ENCODE results near the gene WNT2B.
A peak's percentile ranks its signal among the peaks of the same experiment; 100 is the strongest.
"Not testable (repeated sequence)": the region's sequence is repeated elsewhere in the genome, so short reads cannot be mapped to it uniquely, and the experiment has no call there.

The WNT2B gene

GRCh38 chr1:112508278-112509004, at the start of gene WNT2B:
TSS of gene WNT2B (plus strand) at chr1:112508965. CDS start at chr1:112509263, 298 bp downstream.
- no peak for DNase-seq (ENCODE audit: low read depth, low spot score)

GRCh38 chr1:112460615-112461014, 48.1 kb upstream of the WNT2B start:
- no peak for DNase-seq (ENCODE audit: low read depth, low spot score)

DNA sequence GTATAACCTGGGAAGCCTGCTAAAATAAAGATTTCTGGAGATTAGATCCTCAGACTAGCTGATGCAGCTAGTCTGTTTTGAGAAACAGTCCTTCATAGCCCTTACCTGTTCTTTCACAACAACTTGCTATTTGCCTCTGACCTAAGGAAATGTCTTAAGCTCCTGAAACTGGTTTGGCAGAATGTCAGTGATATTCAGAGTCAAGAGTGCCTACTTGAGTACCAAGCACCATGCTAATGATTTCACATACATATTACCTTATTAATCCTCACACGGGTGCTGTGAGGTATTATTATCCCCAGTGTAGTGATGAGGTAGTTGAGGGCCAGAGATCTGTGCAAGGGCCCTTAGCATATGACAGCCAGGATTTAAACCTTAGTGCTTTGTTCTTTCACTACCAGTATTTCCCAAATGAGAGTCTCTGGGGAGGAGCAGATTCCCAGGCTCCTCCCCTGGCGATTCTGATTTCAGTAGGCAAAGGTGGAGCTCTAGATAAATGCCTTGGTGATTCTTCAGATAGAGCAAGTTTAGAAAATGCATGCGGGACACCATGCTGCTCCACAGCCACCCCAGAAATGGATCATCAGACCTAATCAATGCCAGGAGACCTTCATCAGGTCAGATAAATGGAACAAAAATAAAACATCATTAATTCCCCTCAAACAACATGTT, 47.4 kb upstream of the WNT2B start:
- no peak for DNase-seq (ENCODE audit: low read depth, low spot score)

DNA sequence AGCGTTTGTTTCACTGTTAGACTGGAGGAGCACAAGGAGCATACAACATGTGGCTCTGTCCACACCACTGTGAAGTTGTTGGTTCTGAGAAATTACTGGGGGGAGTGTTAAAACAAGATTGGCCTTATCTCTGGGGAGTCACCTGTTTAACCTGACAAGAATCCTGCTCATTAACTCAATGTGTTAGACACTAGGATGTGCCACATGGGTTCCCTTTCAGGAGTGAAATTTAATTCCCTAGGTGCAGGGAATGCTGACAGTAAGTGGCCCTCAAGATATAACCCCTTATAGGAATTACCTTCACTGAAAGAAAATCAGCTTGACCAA, 45.8 kb upstream of the WNT2B start:
- DNase-seq (ENCODE audit: low read depth, low spot score), result no peak

DNA sequence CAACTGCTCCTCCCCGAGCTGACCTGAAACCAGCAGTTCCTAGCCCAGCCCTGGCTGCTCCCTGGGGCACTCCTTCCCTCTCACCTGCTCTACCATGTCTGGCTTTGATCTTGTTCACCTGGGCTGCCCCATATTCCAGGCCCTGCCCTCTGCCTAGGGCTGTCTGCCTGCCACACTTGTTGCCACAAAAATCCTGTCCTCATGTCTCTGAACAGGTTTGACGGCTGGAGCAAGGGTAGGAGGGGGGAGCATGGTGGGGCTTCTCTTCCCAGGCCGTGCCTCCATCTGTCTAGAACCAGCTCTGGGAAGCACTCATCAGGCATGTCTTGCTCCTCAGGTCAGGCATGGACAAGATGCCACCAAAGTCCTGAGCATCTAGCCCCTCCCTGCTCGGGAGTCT, 44.3 kb upstream of the WNT2B start:
- no peak for DNase-seq (ENCODE audit: low read depth, low spot score)

DNA sequence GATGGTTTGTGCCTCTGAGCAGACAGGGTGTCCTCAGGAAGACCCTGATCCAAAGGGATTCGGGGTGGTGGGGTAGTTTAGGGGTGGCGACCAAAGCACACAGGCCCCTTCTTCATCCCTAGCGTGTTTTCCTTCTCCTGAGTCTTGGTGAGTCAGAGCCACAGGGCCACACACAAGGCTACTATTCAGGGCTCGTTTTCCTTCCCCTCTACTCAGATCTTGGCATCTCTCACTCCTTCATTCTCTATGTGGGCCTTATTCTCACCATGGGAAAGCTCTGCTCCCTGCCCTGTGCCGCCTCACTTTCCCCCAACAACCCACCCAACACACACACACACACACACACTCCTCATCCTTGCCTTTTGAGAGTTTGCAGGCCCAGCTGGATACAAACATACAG, 43.6 kb upstream of the WNT2B start:
- peak; percentile 7 for DNase-seq (ENCODE audit: low read depth, low spot score)

DNA sequence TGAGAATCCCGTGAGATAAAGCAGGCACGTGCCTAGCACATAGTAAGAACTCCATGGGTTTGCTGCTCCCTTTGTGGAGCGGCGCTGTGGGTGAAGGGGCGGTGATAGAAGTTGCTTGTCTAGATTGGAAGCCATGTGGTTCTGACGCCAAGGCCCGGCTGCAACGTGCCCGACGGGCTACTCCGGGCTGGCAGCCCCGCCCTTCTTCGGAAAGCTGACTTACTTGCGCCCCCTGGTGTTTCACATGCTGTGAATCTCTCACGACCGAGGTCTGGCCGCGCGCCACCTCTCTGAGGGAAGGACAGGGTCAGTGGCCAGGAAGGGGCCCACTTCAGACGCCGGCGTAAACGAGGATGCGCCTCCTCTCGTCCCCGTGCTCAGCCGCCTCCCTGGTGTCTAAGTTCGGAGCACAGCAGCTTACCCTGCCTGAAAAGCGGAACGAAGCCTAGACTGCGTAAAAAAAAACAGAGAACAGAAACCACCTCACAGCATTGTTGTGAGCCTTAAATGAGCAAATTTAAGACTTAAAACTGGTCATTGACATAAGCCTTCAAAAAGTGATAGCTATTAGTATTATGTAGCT, 42.6 kb upstream of the WNT2B start:
- DNase-seq (ENCODE audit: low read depth, low spot score), result peak; percentile 79

- DNase-seq (ENCODE audit: low read depth, low spot score), result not testable (repeated sequence)
Measured at GRCh38 chr1:112470324-112470723, 38.4 kb upstream of the WNT2B start.

- no peak for DNase-seq (ENCODE audit: low read depth, low spot score)
Measured at GRCh38 chr1:112470966-112471365, 37.8 kb upstream of the WNT2B start.

DNA sequence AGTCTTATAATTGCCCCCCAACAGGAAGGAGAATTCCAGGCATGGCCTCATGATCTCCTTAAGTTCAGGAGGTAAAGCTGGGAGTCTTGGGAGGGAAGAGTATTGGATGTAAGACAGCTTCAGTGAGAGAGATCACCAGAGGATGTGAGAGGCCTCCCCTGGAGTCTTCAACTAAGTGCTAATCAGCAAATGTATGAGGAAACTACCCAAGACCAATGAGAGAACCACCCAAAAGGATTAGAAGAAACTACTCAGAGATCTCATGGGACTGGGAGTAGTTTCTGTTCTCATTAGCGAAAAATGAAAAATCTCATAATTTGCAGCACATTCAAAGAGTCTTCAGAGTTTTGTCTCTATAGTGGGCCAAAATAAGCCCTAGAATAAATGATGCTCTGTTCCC, 36.6 kb upstream of the WNT2B start:
- DNase-seq (ENCODE audit: low read depth, low spot score), result no peak

DNA sequence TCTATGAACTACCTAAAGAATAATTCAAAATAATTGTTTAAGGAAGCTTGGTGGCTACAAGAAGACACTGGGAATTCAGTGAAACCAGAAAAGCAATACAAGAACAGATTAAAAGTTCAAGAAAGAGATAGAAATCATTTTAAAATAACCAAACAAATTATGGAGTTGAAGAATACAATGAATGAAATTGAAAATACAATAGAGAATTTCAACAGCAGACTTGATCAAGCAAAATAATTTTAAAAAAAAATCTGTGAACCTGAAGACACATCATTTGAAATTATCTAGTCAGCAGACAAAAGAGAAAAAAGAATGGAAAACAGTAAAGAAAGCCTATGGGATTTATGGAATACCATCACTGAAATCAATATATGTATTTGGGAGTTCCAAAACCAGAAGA, 31.2 kb upstream of the WNT2B start:
- no peak for DNase-seq (ENCODE audit: low read depth, low spot score)

GRCh38 chr1:112478314-112478713, 30.5 kb upstream of the WNT2B start:
- DNase-seq (ENCODE audit: low read depth, low spot score), result no peak

DNA sequence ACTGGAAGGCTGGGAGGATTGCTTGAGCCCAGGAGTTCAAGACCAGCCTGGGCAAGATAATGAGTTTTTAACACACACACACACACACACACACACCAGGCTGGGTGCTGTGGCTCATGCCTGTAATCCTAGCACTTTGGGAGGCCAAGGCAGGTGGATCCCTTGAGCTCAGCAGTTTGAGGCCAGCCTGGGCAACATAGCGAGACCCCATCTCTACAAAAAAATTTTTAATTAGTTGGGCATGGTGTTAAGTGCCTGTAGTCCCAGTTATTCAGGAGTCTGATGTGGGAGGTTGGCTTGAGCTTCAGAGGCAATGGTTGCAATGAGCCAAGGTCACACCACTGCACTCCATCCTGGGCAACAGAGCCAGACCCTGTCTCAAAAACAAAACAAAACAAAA, 22.7 kb upstream of the WNT2B start:
- not testable (repeated sequence) for DNase-seq (ENCODE audit: low read depth, low spot score)

DNA sequence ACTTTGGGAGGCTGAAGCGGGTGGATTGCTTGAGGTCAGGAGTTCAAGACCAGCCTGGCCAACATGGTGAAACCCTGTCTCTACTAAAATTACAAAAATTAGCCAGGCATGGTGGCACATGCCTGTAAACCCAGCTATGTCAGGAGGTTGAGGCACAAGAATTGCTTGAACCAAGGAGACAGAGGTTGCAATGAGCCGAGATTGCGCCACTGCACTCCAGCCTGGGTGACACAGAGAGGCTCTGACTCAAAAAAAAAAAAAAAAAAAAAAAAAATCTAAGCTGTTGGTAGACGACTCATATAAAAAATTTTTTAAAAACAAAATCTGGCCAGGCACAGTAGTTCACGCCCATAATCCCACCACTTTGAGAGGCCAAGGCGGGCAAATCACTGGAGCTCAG, 21.1 kb upstream of the WNT2B start:
- DNase-seq (ENCODE audit: low read depth, low spot score), result not testable (repeated sequence)

DNA sequence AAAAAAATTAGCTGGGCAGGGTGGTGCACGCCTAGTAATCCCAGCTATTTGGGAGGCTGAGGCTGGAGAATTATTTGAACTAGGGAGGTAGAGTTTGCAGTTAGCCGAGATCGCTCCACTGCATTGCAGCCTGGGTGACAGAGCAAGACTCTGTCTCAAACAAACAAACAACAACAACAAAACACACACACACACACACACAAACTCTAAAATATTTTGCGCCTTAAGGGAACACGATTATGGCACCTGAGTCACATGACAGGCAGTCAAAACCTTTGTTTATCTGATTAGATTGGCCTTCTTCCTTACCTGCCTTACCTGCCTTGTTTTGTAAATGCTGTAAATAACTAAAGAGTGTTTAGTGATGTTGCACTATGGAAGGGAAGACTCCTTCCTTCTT, 20.6 kb upstream of the WNT2B start:
- DNase-seq (ENCODE audit: low read depth, low spot score), result no peak

- no peak for DNase-seq (ENCODE audit: low read depth, low spot score)
Measured at GRCh38 chr1:112492076-112492475, 16.7 kb upstream of the WNT2B start.

- DNase-seq (ENCODE audit: low read depth, low spot score), result no peak
Measured at GRCh38 chr1:112493351-112493750, 15.4 kb upstream of the WNT2B start.

DNA sequence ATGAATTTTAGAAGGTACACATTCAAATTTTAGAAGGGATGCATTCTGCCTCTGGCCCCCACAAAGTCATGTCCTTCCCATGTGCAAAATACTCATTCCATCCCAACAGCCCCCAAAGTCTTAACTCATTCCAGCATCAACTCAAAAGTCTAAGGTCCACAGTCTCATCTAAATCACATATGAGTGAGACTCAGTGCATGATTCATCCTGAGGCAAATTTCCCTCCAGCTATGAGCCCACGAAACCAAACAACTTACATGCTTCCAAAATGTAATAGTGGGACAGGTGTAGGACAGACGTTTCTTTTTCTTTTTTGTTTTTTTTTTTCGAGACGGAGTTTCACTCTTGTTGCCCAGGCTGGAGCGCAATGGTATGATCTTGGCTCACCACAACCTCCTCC, 12.5 kb upstream of the WNT2B start:
- DNase-seq (ENCODE audit: low read depth, low spot score), result no peak

DNA sequence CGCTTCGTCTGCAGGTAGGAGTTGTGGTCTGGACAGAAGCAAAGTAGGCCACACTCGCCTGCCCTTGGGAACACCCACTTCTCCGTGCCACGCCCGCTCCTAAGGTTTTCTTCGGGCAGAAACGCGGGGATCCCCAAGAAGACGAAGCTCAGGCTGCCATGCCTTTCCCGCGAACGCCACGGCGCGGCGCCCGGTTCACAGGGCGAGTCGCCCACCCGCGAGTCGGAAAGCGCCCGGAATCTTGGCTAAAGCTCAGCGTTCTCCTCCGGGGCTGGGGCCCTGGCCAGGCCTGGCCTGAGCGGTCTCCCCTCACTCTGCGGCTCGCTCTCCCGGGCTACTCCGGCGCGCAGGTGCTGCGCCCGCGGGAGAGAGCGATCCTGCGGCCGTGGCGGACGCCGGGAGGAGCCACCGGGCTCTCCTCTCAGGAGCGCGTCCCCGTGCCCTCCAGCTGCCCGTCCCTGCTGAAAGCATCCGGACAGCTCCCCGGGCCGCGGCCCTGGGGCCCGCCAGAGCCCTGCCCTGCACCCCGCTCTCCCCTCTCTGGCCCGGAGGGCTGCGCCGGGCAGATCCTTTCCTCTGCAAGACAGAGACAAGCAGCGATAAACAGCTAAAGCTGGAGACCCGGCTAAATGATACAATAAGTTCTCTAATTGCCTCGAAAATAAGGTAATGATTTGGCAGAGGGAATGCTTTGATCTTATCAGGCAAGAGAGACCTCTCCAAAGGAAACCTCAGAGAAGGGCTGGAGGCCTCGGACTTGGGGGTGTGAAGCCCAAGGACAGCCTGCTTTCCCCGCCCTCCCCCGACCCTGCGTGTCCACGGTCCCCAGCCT, 6.7 kb upstream of the WNT2B start:
- no peak for DNase-seq (ENCODE audit: low read depth, low spot score)

DNA sequence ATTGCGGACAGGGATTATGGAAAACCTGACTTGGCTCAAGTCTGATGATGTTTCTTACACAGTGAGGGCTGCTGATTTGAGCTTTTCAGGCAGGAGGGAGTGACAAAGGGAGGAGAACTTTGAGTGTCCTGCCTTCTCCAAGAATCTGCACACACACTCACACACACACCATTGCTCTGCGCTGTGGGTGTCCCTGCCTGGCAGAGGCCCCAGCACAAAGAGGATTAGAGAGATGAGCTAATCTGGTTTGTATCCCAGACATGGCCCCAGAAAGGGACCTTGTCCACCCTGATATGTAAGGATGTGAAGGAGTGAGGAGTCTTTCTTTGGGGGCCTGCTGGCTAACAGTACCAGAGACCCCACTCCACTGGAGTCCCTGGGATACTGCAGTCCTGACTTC, 5.9 kb upstream of the WNT2B start:
- DNase-seq (ENCODE audit: low read depth, low spot score), result no peak

DNA sequence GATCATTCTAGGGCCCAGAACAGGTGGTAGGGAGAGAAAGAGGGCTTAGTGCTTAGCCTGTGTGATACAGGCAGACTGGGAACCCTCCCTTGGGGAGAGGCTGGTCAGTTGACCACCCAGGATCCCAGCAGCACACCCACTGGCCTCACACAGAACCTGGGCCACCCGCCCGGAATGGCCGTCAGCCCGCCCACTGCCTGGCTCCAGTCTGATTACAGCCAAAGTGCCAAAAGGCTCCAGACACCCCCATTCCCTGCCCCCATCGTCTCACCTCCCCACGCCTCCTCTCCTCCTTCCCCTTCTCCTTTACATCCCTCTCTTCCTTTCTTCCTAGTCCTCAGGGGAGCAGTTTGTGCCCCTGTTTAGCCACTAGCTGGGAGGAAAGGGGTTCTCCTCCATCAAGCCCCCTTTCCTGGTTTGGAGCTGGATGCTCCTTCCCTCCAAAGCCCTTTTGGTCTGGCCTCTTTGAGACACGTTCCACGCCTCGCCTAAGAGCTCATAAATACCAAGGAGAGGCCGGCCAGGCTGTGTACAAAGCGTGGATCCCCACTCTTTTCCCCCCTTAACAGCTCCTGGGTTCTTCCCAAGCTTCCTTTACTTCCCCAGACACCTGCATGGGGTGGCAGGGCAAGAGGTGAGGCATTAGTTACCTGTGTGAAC, 4.6 kb upstream of the WNT2B start:
- DNase-seq (ENCODE audit: low read depth, low spot score), result no peak

Measured in smooth muscle cell of the brain vasculature (primary cell).